Smooth muscle cell (in vitro differentiated cells): Measurements from ENCODE around the gene MPPED1. TPM values are rescaled to one million over a fixed set of nuclear protein-coding genes. Genes with fewer than 3 reads are reported as not detected.

Source experiments
- DNase-seq: peaks from one replicate; lab custom pipeline; 2025; ENCODE audit not compliant: unreplicated experiment; lab: John Stamatoyannopoulos, UW
- H2AFZ ChIP-seq: fragments of 200-600 bp; sonication (generic); 2 replicates; pipeline ENCODE4 v1.6.0; 2016; ENCODE audit warnings: antibody characterized with exemption, low read depth, mild to moderate bottlenecking
- H3F3A ChIP-seq: fragments of 200-600 bp; sonication (generic); 2 replicates; pipeline ENCODE4 v1.6.0; 2017; ENCODE audit warnings: antibody characterized with exemption, low read depth
- H3K27ac ChIP-seq: fragments of 200-600 bp; sonication (generic); 2 replicates; pipeline ENCODE4 v1.5.1; 2016; ENCODE audit warnings: low read depth, mild to moderate bottlenecking
- H3K27me3 ChIP-seq: fragments of 200-600 bp; sonication (generic); 2 replicates; pipeline ENCODE4 v1.6.1; 2016; ENCODE audit warnings: low read depth, mild to moderate bottlenecking
- H3K36me3 ChIP-seq: fragments of 200-600 bp; sonication (generic); 2 replicates; pipeline ENCODE4 v1.5.1; 2016; ENCODE audit warnings: low read depth
- H3K4me1 ChIP-seq: fragments of 200-600 bp; sonication (generic); 2 replicates; pipeline ENCODE4 v1.5.1; 2016; ENCODE audit warnings: low read depth
- H3K4me2 ChIP-seq: fragments of 200-600 bp; sonication (generic); 2 replicates; pipeline ENCODE4 v1.6.0; 2016; ENCODE audit warnings: mild to moderate bottlenecking
- H3K4me3 ChIP-seq: fragments of 200-600 bp; sonication (generic); 2 replicates; pipeline ENCODE4 v1.5.1; 2016; ENCODE audit warnings: mild to moderate bottlenecking
- H3K79me2 ChIP-seq: fragments of 200-600 bp; sonication (generic); 2 replicates; pipeline ENCODE4 v1.6.0; 2016; ENCODE audit warnings: low read depth, mild to moderate bottlenecking
- H3K9ac ChIP-seq: fragments of 200-600 bp; sonication (generic); 2 replicates; pipeline ENCODE4 v1.6.0; 2016; ENCODE audit warnings: low read depth
- H3K9me3 ChIP-seq: fragments of 200-600 bp; sonication (generic); replicated peaks from 2 replicates; pipeline ENCODE4 v1.5.1; 2016; ENCODE audit warnings: low read depth
- H4K20me1 ChIP-seq: fragments of 200-600 bp; sonication (generic); 2 replicates; pipeline ENCODE4 v1.6.0; 2016; ENCODE audit warnings: low read depth
- CTCF ChIP-seq: fragments of 200-600 bp; sonication (generic); IDR thresholded peaks from 2 replicates; pipeline ENCODE4 v1.5.1; 2017; ENCODE audit warnings: borderline replicate concordance, mild to moderate bottlenecking, antibody characterized with exemption; ENCODE audit not compliant: insufficient read depth, poor library complexity, severe bottlenecking
- WGBS: methylation state at CpG from one replicate; pipeline ENCODE4 v1.1.7; 2016; ENCODE audit warnings: low lambda C conversion rate; 5-methylcytosine and 5-hydroxymethylcytosine counted together
- polyA plus RNA-seq: library from polyadenylated mRNA; unstranded; fragments of >200 nt; fragmentation: Nextera tagmentation; extraction: Ambion mirVana; gene quantifications from 2 replicates; pipeline ENCODE4 v1.2.1, GENCODE V29; 2016
- total RNA-seq: library from RNA; depleted of rRNA; stranded (reverse); fragments of >200 nt; gene quantifications from 2 replicates; pipeline ENCODE4 v1.2.3, GENCODE V29; 2014

Gene MPPED1
- total and polyA plus RNA-seq, 2 experiments from 2014 or later = not detected

GRCh38 chr22:43533156-43533530 is 121.3 kb downstream of the MPPED1 start:
- Histone ChIP-seq H3K27ac (no peak overlapping the region), H3K4me1 (no peaks in the 10 kb centered on the region), H4K20me1 (no peaks in the 10 kb centered on the region), H3K27me3 (no peaks in the 10 kb centered on the region), H3K36me3 (no peaks in the 10 kb centered on the region), H3K4me2 (no peak overlapping the region), H3K9ac (no peak overlapping the region), H3K4me3 (no peak overlapping the region), H2AFZ (no peak overlapping the region), H3F3A (no peaks in the 10 kb centered on the region), H3K9me3 (no peaks in the 10 kb centered on the region), H3K79me2 (no peaks in the 10 kb centered on the region)
- no peak for TF ChIP-seq CTCF
- DNase-seq = no peak
- 89% methylated on average over 3 of the region's 3 CpGs for WGBS

- H3K4me3 ChIP-seq = no peak overlapping the region
- H2AFZ ChIP-seq = no peak overlapping the region
- H3K27me3 ChIP-seq = no peaks in the 10 kb centered on the region
- no peak for DNase-seq
- no peak overlapping the region for H3K9ac ChIP-seq
- 93% methylated on average over 10 of the region's 10 CpGs for WGBS
- H3K27ac ChIP-seq = no peak overlapping the region
- no peak overlapping the region for H3K4me2 ChIP-seq
- no peaks in the 10 kb centered on the region for H3K9me3 ChIP-seq
- no peaks in the 10 kb centered on the region for H3K4me1 ChIP-seq
- no peaks in the 10 kb centered on the region for H3F3A ChIP-seq
- TF ChIP-seq CTCF = no peak
- H3K79me2 ChIP-seq = no peaks in the 10 kb centered on the region
- H4K20me1 ChIP-seq = no peaks in the 10 kb centered on the region
- no peaks in the 10 kb centered on the region for H3K36me3 ChIP-seq
Observed at GRCh38 chr22:43533656-43534428, 122.0 kb downstream of the MPPED1 start.

GRCh38 chr22:43534916-43535315 is 123.1 kb downstream of the MPPED1 start:
- H3K27me3 ChIP-seq = no peaks in the 10 kb centered on the region
- no peak overlapping the region for H3K4me2 ChIP-seq
- TF ChIP-seq CTCF = no peak
- no peak overlapping the region for H2AFZ ChIP-seq
- H3K36me3 ChIP-seq = no peaks in the 10 kb centered on the region
- no peaks in the 10 kb centered on the region for H4K20me1 ChIP-seq
- no peak for DNase-seq
- no peak overlapping the region for H3K27ac ChIP-seq
- H3K9ac ChIP-seq = no peak overlapping the region
- no peaks in the 10 kb centered on the region for H3K9me3 ChIP-seq
- H3K4me1 ChIP-seq = no peaks in the 10 kb centered on the region
- H3K4me3 ChIP-seq = no peak overlapping the region
- no peaks in the 10 kb centered on the region for H3K79me2 ChIP-seq
- no peaks in the 10 kb centered on the region for H3F3A ChIP-seq
- 87% methylated on average over 6 of the region's 6 CpGs for WGBS

GRCh38 chr22:43535336-43535735 is 123.5 kb downstream of the MPPED1 start:
- no peak for TF ChIP-seq CTCF
- Histone ChIP-seq H3F3A (no peaks in the 10 kb centered on the region), H3K9ac (no peak overlapping the region), H3K79me2 (no peaks in the 10 kb centered on the region), H3K4me2 (no peak overlapping the region), H3K36me3 (no peaks in the 10 kb centered on the region), H3K27ac (no peak overlapping the region), H3K27me3 (no peaks in the 10 kb centered on the region), H3K4me3 (no peak overlapping the region), H2AFZ (no peak overlapping the region), H4K20me1 (no peaks in the 10 kb centered on the region), H3K4me1 (no peaks in the 10 kb centered on the region), H3K9me3 (no peaks in the 10 kb centered on the region)
- no peak for DNase-seq
- WGBS = 93% methylated on average over 7 of the region's 7 CpGs
